ENCODE results near the gene PCK1. TPM values are rescaled to one million over a fixed set of nuclear protein-coding genes. Genes with fewer than 3 reads are reported as not detected.

PCK1 gene
- total and polyA plus RNA-seq, 2 experiments from 2014 or later = not detected

DNA sequence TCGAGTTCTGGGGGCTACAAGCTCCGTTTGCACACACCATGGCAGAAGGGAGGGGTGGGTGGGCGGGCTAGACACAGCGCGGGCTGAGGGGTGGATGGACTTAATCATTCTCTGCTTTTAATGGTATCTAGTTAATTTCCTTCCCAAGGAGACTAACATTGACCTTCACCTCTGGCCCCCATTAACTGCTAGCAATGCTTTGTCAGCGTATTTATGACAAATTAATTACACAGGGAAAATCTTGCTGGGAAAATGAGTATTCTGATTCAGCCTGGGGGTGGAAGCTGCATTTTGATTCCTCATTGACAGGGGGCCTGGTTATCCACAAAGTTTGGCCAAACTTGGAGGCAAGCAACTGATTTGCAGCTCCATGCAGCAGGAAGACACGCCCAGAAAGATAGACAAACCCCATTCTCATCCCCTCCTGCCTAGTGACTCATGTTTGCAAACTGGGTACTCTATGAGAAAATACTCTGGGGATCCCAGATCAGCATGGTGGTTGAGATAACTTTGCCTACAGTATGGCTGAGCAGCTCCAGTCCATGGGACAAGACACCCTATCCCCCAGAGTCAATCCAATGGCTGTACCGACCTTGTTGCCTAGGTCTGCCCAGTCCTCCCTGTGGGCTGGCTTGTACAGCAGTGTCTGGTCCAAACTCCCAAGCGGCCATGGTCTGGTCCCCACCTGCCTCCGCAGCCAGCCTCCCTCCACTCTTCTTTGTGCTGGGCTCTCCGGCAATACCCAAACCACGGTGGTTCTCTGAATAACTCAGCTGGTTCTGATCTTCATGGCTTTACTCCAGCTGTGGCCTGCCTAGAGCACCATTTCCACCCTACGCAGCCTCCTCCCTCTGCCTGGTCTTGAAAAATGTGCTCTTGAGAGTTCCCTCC is 39.7 kb downstream of the PCK1 start:
- no peaks in the 10 kb centered on the region for H3K36me3 ChIP-seq (ENCODE audit: insufficient read depth)
- Mint-ChIP-seq H3K4me3 (no peak overlapping the region), H3K9me3 (peaks cover 3% of the 10 kb centered on the region; the same call in 1 of the 3 replicates), H3K4me1 (peaks cover 6% of the 10 kb centered on the region), H3K27ac (no peak overlapping the region), H3K27me3 (ENCODE audit: insufficient read depth, low read depth, poor library complexity) (peaks cover 13% of the 10 kb centered on the region), H3K36me3 (ENCODE audit: low read depth) (no peaks in the 10 kb centered on the region)
- no peaks in the 10 kb centered on the region for H3K9me2 ChIP-seq (ENCODE audit: insufficient read depth)
- DNase-seq (ENCODE audit: low spot score) (no peak), ATAC-seq (no peak)
- H4K20me1 ChIP-seq (replicated peaks; ENCODE audit: insufficient read depth) = no peaks in the 10 kb centered on the region
- no peak overlapping the region for H2AFZ ChIP-seq
- H3K79me2 ChIP-seq (replicated peaks; ENCODE audit: insufficient read depth) = no peaks in the 10 kb centered on the region
- no peak overlapping the region for H3K4me2 ChIP-seq
- H3K4me3 ChIP-seq = no peak overlapping the region
- no peaks in the 10 kb centered on the region for H3F3A ChIP-seq (replicated peaks; ENCODE audit: low read depth)
- H3K27me3 ChIP-seq (ENCODE audit: insufficient read depth) = no peaks in the 10 kb centered on the region
- no peaks in the 10 kb centered on the region; the same call in 1 of the 2 replicates for H3K4me1 ChIP-seq (ENCODE audit: insufficient read depth)
- H3K27ac ChIP-seq (ENCODE audit: low read depth) = no peak overlapping the region
- TF ChIP-seq ZNF114 (CRISPR knock-in tag; IDR thresholded peaks at IDR 0.05) = no peak
- TF ChIP-seq, protein P1, sequence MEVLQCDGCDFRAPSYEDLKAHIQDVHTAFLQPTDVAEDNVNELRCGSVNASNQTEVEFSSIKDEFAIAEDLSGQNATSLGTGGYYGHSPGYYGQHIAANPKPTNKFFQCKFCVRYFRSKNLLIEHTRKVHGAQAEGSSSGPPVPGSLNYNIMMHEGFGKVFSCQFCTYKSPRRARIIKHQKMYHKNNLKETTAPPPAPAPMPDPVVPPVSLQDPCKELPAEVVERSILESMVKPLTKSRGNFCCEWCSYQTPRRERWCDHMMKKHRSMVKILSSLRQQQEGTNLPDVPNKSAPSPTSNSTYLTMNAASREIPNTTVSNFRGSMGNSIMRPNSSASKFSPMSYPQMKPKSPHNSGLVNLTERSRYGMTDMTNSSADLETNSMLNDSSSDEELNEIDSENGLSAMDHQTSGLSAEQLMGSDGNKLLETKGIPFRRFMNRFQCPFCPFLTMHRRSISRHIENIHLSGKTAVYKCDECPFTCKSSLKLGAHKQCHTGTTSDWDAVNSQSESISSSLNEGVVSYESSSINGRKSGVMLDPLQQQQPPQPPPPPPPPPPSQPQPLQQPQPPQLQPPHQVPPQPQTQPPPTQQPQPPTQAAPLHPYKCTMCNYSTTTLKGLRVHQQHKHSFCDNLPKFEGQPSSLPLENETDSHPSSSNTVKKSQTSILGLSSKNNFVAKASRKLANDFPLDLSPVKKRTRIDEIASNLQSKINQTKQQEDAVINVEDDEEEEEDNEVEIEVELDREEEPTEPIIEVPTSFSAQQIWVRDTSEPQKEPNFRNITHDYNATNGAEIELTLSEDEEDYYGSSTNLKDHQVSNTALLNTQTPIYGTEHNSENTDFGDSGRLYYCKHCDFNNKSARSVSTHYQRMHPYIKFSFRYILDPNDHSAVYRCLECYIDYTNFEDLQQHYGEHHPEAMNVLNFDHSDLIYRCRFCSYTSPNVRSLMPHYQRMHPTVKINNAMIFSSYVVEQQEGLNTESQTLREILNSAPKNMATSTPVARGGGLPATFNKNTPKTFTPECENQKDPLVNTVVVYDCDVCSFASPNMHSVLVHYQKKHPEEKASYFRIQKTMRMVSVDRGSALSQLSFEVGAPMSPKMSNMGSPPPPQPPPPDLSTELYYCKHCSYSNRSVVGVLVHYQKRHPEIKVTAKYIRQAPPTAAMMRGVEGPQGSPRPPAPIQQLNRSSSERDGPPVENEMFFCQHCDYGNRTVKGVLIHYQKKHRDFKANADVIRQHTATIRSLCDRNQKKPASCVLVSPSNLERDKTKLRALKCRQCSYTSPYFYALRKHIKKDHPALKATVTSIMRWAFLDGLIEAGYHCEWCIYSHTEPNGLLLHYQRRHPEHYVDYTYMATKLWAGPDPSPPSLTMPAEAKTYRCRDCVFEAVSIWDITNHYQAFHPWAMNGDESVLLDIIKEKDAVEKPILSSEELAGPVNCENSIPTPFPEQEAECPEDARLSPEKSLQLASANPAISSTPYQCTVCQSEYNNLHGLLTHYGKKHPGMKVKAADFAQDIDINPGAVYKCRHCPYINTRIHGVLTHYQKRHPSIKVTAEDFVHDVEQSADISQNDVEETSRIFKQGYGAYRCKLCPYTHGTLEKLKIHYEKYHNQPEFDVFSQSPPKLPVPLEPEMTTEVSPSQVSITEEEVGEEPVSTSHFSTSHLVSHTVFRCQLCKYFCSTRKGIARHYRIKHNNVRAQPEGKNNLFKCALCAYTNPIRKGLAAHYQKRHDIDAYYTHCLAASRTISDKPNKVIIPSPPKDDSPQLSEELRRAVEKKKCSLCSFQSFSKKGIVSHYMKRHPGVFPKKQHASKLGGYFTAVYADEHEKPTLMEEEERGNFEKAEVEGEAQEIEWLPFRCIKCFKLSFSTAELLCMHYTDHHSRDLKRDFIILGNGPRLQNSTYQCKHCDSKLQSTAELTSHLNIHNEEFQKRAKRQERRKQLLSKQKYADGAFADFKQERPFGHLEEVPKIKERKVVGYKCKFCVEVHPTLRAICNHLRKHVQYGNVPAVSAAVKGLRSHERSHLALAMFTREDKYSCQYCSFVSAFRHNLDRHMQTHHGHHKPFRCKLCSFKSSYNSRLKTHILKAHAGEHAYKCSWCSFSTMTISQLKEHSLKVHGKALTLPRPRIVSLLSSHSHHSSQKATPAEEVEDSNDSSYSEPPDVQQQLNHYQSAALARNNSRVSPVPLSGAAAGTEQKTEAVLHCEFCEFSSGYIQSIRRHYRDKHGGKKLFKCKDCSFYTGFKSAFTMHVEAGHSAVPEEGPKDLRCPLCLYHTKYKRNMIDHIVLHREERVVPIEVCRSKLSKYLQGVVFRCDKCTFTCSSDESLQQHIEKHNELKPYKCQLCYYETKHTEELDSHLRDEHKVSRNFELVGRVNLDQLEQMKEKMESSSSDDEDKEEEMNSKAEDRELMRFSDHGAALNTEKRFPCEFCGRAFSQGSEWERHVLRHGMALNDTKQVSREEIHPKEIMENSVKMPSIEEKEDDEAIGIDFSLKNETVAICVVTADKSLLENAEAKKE (CRISPR knock-in tag; IDR thresholded peaks at IDR 0.05) = no peak

DNA sequence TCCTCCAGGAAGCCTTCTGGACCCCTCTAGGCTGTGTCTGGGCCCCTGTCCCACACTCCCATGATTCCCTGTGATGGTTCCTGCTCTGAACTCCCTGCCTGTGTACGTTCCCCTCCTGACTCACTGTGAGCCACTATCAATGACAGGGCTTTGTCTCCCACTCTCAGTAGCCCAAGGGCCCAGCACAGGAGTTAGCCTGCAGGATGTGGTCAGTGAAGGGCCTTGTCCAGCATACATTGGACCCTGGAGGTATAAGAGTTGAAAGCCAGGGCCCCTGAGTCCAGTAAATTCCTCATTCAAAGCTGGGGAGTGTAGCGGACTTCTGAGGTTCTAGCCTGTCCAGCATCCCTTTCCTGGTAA is 40.3 kb downstream of the PCK1 start:
- Histone ChIP-seq H3K4me1 (ENCODE audit: insufficient read depth) (no peaks in the 10 kb centered on the region; the same call in 1 of the 2 replicates), H3K4me2 (no peak overlapping the region), H4K20me1 (replicated peaks; ENCODE audit: insufficient read depth) (no peaks in the 10 kb centered on the region), H3K79me2 (replicated peaks; ENCODE audit: insufficient read depth) (no peaks in the 10 kb centered on the region), H3K9me2 (ENCODE audit: insufficient read depth) (no peaks in the 10 kb centered on the region), H3K36me3 (ENCODE audit: insufficient read depth) (no peaks in the 10 kb centered on the region), H3K27me3 (ENCODE audit: insufficient read depth) (no peaks in the 10 kb centered on the region), H3K4me3 (no peak overlapping the region), H3K27ac (ENCODE audit: low read depth) (no peak overlapping the region), H2AFZ (no peak overlapping the region), H3F3A (replicated peaks; ENCODE audit: low read depth) (no peaks in the 10 kb centered on the region)
- TF ChIP-seq EZH2 (IDR thresholded peaks at IDR 0.05; ENCODE audit: low read depth, unreplicated experiment) = no peak
- no peak for TF ChIP-seq POLR2AphosphoS5 (IDR thresholded peaks at IDR 0.05; ENCODE audit: low read depth)
- DNase-seq (ENCODE audit: low spot score) (no peak), ATAC-seq (no peak)
- Mint-ChIP-seq H3K27ac (no peak overlapping the region), H3K4me3 (no peak overlapping the region), H3K36me3 (ENCODE audit: low read depth) (no peaks in the 10 kb centered on the region), H3K27me3 (ENCODE audit: insufficient read depth, low read depth, poor library complexity) (peaks cover 13% of the 10 kb centered on the region), H3K4me1 (peaks cover 6% of the 10 kb centered on the region), H3K9me3 (peaks cover 3% of the 10 kb centered on the region; the same call in 1 of the 3 replicates)
